Prostate gland (tissue), 2 donors: ENCODE data around the gene GLI2.

Experiments used
- CTCF ChIP-seq, 4 experiments: fragments of 200-600 bp in 2 of 4; fragments of 450-650 bp in 2 of 4; sonication (generic) in 2 of 4; IDR thresholded peaks; 1 replicate in 3 of 4; 2 replicates in 1 of 4; pipeline ENCODE4 v1.5.1; 2016 to 2019; ENCODE audit warnings: antibody characterized with exemption in 4 of 4, mild to moderate bottlenecking in 2 of 4, moderate library complexity in 2 of 4
- POLR2A ChIP-seq: fragments of 450-650 bp; IDR thresholded peaks from one replicate; pipeline ENCODE4 v1.6.1; 2016; ENCODE audit warnings: antibody characterized with exemption, mild to moderate bottlenecking

- no peak for TF ChIP-seq POLR2A
- no peak for TF ChIP-seq CTCF (IDR thresholded peaks at IDR 0.05)
Measured at GRCh38 chr2:120783371-120783791, 47.7 kb downstream of the GLI2 start.
